A549 (cell line): Measurements from ENCODE around the gene AKAP6. TPM values are rescaled to one million over a fixed set of nuclear protein-coding genes. Genes with fewer than 3 reads are reported as not detected.

ENCODE experiments used
- ATAC-seq, 2 experiments: fragments of 200-7000 bp in 1 of 2; fragments of >200 bp in 1 of 2; cut with Nextera tagmentation in 1 of 2; cut with Tn5 transposase in 1 of 2; 3 replicates each; pipeline versions ENCODE4 v1.8.0 to v1.9.1; 2018 to 2020; ENCODE audit warnings: mild to moderate bottlenecking in 1 of 2, moderate library complexity in 1 of 2
- CTCF ChIA-PET: fragments of 300-600 bp; sonication (Branson Sonifier 250); formaldehyde crosslinking; extraction: SDS; loops from one replicate; lab custom pipeline; 2021; ENCODE audit warnings: antibody characterized with exemption, inconsistent platforms; lab: Yijun Ruan, JAX
- POLR2A ChIA-PET: fragments of 350-600 bp; formaldehyde crosslinking; extraction: SDS; loops from one replicate; lab custom pipeline; 2021; ENCODE audit warnings: antibody characterized with exemption, inconsistent platforms; lab: Yijun Ruan, JAX
- DNase-seq, 2 experiments: peaks; one replicate each; pipeline versions ENCODE4 v3.0.0 to v3.0.0-alpha.2; 2011 to 2016; ENCODE audit warnings: low read depth in 1 of 2, low spot score in 1 of 2
- FAIRE-seq: peaks from 2 replicates; lab custom pipeline; 2011; peaks lifted over from hg19 to GRCh38; lab: Jason Lieb, UNC
- H3K27ac ChIP-seq, 2 experiments: fragments of >200 bp; sonication (Bioruptor Twin); formaldehyde crosslinking; 3 replicates each; pipeline ENCODE4 v1.5.1; 2016 to 2017
- H3K4me1 ChIP-seq: fragments of >200 bp; sonication (Bioruptor Twin); formaldehyde crosslinking; 3 replicates; pipeline ENCODE4 v1.6.1; 2016
- H3K4me2 ChIP-seq: fragments of >200 bp; sonication (Bioruptor Twin); formaldehyde crosslinking; 3 replicates; pipeline ENCODE4 v1.6.1; 2016
- H3K4me3 ChIP-seq: fragments of >200 bp; sonication (Bioruptor Twin); formaldehyde crosslinking; 3 replicates; pipeline ENCODE4 v1.5.1; 2016
- H3K9me3 ChIP-seq: fragments of >200 bp; sonication (Bioruptor Twin); formaldehyde crosslinking; 3 replicates; pipeline ENCODE4 v1.6.1; 2016
- CBX2 ChIP-seq: fragments of 200-600 bp; sonication (generic); IDR thresholded peaks from 2 replicates; pipeline ENCODE4 v1.6.1; 2016; ENCODE audit warnings: low read depth, mild to moderate bottlenecking, borderline replicate concordance
- EHMT2 ChIP-seq: fragments of 200-600 bp; sonication (generic); IDR thresholded peaks from 2 replicates; pipeline ENCODE4 v1.6.1; 2016; ENCODE audit warnings: antibody characterized with exemption, low read depth, mild to moderate bottlenecking, moderate library complexity
- FOSB ChIP-seq: fragments of 250-450 bp; sonication (Bioruptor Pico); IDR thresholded peaks from 2 replicates; pipeline ENCODE4 v1.5.0; 2020; ENCODE audit warnings: mild to moderate bottlenecking, moderate library complexity
- FOSL2 ChIP-seq, 2 experiments: fragments of 450-650 bp in 1 of 2; fragments of >200 bp in 1 of 2; sonication (Bioruptor Twin) in 1 of 2; formaldehyde crosslinking; IDR thresholded peaks; 2 replicates each; pipeline versions ENCODE4 v1.5.0 to v1.6.1; 2016 to 2020; ENCODE audit warnings: mild to moderate bottlenecking in 1 of 2, moderate library complexity in 1 of 2
- HEYL ChIP-seq: fragments of 250-450 bp; sonication (Bioruptor Pico); IDR thresholded peaks from 2 replicates; pipeline ENCODE4 v1.8.0; 2021; ENCODE audit warnings: mild to moderate bottlenecking, moderate library complexity
- HOXB5 ChIP-seq: fragments of 250-450 bp; sonication (Bioruptor Pico); IDR thresholded peaks from 2 replicates; pipeline ENCODE4 v1.5.0; 2020; ENCODE audit warnings: mild to moderate bottlenecking, moderate library complexity
- MYC ChIP-seq: IDR thresholded peaks from 2 replicates; pipeline ENCODE4 v1.6.1; 2012; ENCODE audit warnings: mild to moderate bottlenecking, inconsistent platforms, low read length, improper control_type of control experiment, borderline replicate concordance
- NFE2L2 ChIP-seq: fragments of 150-350 bp; conservative IDR thresholded peaks from 2 replicates; pipeline ENCODE4 v1.6.1; 2014; ENCODE audit warnings: low read length
- NPAS2 ChIP-seq: fragments of 250-450 bp; sonication (Bioruptor Pico); IDR thresholded peaks from 2 replicates; pipeline ENCODE4 v1.8.0; 2022; ENCODE audit warnings: mild to moderate bottlenecking, moderate library complexity, borderline replicate concordance
- PHF8 ChIP-seq: fragments of 200-600 bp; sonication (generic); IDR thresholded peaks from 2 replicates; pipeline ENCODE4 v1.6.1; 2016; ENCODE audit warnings: low read depth, mild to moderate bottlenecking, antibody characterized with exemption, moderate library complexity, borderline replicate concordance
- POLR2A ChIP-seq: IDR thresholded peaks from 2 replicates; pipeline ENCODE4 v1.6.1; 2012; ENCODE audit warnings: mild to moderate bottlenecking, low read length
- RARB ChIP-seq: fragments of 250-450 bp; sonication (Bioruptor Pico); IDR thresholded peaks from 2 replicates; pipeline ENCODE4 v1.8.0; 2021; ENCODE audit warnings: mild to moderate bottlenecking, moderate library complexity
- RCOR1 ChIP-seq: fragments of 150-350 bp; IDR thresholded peaks from 2 replicates; pipeline ENCODE4 v1.6.1; 2014; ENCODE audit warnings: antibody characterized with exemption, low read length, low read depth
- RNF2 ChIP-seq: fragments of 200-600 bp; sonication (generic); IDR thresholded peaks from 2 replicates; pipeline ENCODE4 v1.6.1; 2016; ENCODE audit warnings: low read depth, mild to moderate bottlenecking, antibody characterized with exemption, moderate library complexity, borderline replicate concordance
- SMC3 ChIP-seq: fragments of >200 bp; sonication (Bioruptor Twin); formaldehyde crosslinking; IDR thresholded peaks from 3 replicates; pipeline ENCODE4 v1.6.1; 2018; ENCODE audit warnings: inconsistent platforms
- TP53 ChIP-seq: fragments of 250-450 bp; sonication (Bioruptor Pico); IDR thresholded peaks from 2 replicates; pipeline ENCODE4 v1.5.0; 2021; ENCODE audit warnings: mild to moderate bottlenecking, moderate library complexity
- ZC3H11A ChIP-seq: fragments of 450-650 bp; IDR thresholded peaks from 2 replicates; pipeline ENCODE4 v1.6.1; 2014; ENCODE audit warnings: antibody characterized with exemption, mild to moderate bottlenecking
- WGBS: methylation state at CpG from one replicate; pipeline ENCODE4 v1.1.6; 2017; ENCODE audit errors: missing lambda C conversion rate; 5-methylcytosine and 5-hydroxymethylcytosine counted together
- polyA plus RNA-seq, 4 experiments: library from polyadenylated mRNA; depleted of rRNA in 3 of 4; stranded (reverse); fragments of >200 nt; fragmentation: RNase III in 1 of 4; extraction: RNeasy Plus Mini Kit Qiagen cat#74134 plus additional on column Dnase treatment in 1 of 4; gene quantifications; 2 replicates in 3 of 4; 3 replicates in 1 of 4; pipeline ENCODE4 v1.2.3, GENCODE V29; 2011 to 2017
- TF ChIP-seq, protein P1 (sequence below): fragments of 450-650 bp; IDR thresholded peaks from 2 replicates; pipeline ENCODE4 v1.6.1; 2014; ENCODE audit warnings: antibody characterized with exemption
- TF ChIP-seq, protein P2 (sequence below): fragments of 200-600 bp; sonication (generic); IDR thresholded peaks from 2 replicates; pipeline ENCODE4 v1.6.1; 2016; ENCODE audit warnings: antibody characterized with exemption, mild to moderate bottlenecking, moderate library complexity
- TF ChIP-seq, protein P3 (sequence below): IDR thresholded peaks from 2 replicates; pipeline ENCODE4 v1.6.1; 2012

Gene AKAP6
- polyA plus RNA-seq, 2 of the 4 experiments (the other 2 are of a cell fraction) = 0.27 to 1.9 TPM

DNA sequence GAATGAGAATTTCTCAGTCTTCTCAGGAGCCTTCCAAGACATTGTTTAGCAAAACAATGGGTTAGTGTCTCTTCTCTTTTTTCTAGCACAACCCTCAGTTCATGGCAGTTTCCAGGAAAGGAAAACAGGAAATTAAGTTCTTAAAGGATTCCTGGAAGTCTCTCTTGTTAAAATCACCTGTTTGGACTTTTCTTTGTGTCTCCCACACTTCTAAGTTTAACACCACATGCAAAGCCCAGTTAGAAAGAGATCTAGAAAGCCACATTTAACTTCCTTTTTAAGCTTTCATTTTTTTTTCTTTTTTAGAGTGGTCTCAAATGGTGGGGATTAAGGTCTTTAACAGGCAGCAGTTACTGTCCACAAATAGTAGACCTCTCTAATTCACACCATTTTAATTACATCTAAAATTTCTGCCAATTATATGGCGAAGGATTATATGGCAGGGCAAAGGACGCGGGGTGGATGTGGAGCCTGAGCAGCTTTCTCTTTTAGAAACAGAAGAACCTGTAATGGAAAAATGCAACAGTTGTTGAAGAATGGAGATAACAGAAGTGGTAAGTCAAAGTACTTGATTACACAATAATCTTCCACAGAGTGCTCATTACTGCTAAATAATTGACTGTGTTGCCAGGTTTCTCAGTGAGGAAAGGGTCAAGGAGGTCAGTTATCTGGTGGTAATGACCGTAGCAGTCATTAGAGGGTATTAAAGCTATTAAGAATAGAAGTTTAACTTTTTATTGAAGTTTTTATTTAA lies 298.6 kb downstream of the AKAP6 start:
- no peak for TF ChIP-seq HEYL
- TF ChIP-seq SMC3 = no peak
- TF ChIP-seq RARB (CRISPR knock-in tag) = no peak
- no peak overlapping the region for H3K4me2 ChIP-seq
- no peaks in the 10 kb centered on the region for H3K9me3 ChIP-seq
- no peak for FAIRE-seq
- no peak for ATAC-seq
- no peak for DNase-seq
- no peaks in the 10 kb centered on the region for H3K4me1 ChIP-seq
- H3K27ac ChIP-seq = no peak overlapping the region
- CTCF ChIA-PET = interaction anchor here (0.7 kb wide), 1 partner anchor 18 kb away, joined by 3 read pairs; no protein-coding TSS in a partner anchor
- POLR2A ChIA-PET = no interaction called here
- no peak overlapping the region for H3K4me3 ChIP-seq
- 76% methylated on average over 4 of the region's 4 CpGs for WGBS

DNA sequence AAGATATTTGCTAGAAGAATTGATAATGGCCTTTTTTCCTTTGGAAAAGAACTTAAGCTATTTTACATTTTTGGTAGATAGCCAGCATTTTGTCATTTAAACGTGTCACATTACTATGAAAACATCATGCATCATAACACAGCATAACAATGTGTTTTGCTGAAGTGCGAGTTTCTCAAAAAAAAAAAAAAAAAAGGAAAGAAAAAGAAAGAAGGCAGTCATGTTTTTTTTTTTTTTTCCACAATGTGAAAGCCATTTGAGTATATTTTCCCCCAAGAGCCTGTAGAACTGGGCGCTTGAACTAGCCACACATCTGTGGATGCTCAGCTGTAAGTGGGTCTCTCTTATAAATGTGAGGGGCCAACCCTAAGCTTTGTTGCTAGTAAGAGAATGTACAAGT lies 300.1 kb downstream of the AKAP6 start:
- no peak overlapping the region for H3K4me3 ChIP-seq
- 49% methylated on average over 3 of the region's 3 CpGs for WGBS
- no peak for DNase-seq
- ChIA-PET CTCF (no interaction called here), POLR2A (no interaction called here)
- no peak for ATAC-seq
- TF ChIP-seq POLR2A (no peak), RARB (CRISPR knock-in tag) (no peak), FOSL2 (IDR thresholded peaks at IDR 0.05) (no peak), FOSL2 (CRISPR knock-in tag; IDR thresholded peaks at IDR 0.05) (no peak), ZC3H11A (no peak), PHF8 (no peak), NPAS2 (CRISPR knock-in tag) (no peak), TP53 (CRISPR knock-in tag) (no peak), RNF2 (no peak)
- TF ChIP-seq, protein P1, sequence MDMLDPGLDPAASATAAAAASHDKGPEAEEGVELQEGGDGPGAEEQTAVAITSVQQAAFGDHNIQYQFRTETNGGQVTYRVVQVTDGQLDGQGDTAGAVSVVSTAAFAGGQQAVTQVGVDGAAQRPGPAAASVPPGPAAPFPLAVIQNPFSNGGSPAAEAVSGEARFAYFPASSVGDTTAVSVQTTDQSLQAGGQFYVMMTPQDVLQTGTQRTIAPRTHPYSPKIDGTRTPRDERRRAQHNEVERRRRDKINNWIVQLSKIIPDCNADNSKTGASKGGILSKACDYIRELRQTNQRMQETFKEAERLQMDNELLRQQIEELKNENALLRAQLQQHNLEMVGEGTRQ = no peak
- FAIRE-seq = no peak
- no peaks in the 10 kb centered on the region for H3K4me1 ChIP-seq
- no peaks in the 10 kb centered on the region for H3K9me3 ChIP-seq
- H3K4me2 ChIP-seq = no peak overlapping the region
- no peak overlapping the region for H3K27ac ChIP-seq

DNA sequence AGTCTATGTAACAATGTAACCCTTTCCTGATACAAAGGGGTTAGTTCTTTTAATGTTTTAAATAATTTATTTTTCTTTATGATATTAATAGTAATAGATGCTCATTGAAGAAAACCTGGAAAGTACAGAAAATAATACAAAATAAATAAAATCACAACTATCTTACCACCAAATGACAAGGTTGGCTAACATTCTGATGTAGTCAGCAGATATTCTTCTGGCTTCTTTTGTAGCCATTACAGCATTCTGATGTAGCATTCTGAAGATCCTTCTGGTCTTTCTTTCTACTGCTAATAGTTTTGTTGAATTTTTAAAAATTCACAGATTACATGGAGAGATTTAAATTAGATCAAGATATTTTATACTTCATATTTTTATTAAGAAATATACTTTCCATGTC lies 301.6 kb downstream of the AKAP6 start:
- Histone ChIP-seq H3K4me1 (no peaks in the 10 kb centered on the region), H3K4me2 (no peak overlapping the region), H3K27ac (no peak overlapping the region), H3K4me3 (no peak overlapping the region), H3K9me3 (no peaks in the 10 kb centered on the region)
- FAIRE-seq (no peak), ATAC-seq (no peak), DNase-seq (no peak)
- ChIA-PET CTCF (no interaction called here), POLR2A (no interaction called here)
- no peak for TF ChIP-seq FOSB (CRISPR knock-in tag)
- no peak for TF ChIP-seq MYC
- TF ChIP-seq RNF2 = no peak
- TF ChIP-seq CBX2 = no peak
- TF ChIP-seq HOXB5 (CRISPR knock-in tag) = no peak
- TF ChIP-seq, protein P1 = no peak
- TF ChIP-seq, protein P2, sequence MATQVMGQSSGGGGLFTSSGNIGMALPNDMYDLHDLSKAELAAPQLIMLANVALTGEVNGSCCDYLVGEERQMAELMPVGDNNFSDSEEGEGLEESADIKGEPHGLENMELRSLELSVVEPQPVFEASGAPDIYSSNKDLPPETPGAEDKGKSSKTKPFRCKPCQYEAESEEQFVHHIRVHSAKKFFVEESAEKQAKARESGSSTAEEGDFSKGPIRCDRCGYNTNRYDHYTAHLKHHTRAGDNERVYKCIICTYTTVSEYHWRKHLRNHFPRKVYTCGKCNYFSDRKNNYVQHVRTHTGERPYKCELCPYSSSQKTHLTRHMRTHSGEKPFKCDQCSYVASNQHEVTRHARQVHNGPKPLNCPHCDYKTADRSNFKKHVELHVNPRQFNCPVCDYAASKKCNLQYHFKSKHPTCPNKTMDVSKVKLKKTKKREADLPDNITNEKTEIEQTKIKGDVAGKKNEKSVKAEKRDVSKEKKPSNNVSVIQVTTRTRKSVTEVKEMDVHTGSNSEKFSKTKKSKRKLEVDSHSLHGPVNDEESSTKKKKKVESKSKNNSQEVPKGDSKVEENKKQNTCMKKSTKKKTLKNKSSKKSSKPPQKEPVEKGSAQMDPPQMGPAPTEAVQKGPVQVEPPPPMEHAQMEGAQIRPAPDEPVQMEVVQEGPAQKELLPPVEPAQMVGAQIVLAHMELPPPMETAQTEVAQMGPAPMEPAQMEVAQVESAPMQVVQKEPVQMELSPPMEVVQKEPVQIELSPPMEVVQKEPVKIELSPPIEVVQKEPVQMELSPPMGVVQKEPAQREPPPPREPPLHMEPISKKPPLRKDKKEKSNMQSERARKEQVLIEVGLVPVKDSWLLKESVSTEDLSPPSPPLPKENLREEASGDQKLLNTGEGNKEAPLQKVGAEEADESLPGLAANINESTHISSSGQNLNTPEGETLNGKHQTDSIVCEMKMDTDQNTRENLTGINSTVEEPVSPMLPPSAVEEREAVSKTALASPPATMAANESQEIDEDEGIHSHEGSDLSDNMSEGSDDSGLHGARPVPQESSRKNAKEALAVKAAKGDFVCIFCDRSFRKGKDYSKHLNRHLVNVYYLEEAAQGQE = no peak
- no peak for TF ChIP-seq EHMT2
- TF ChIP-seq NFE2L2 = no peak
- TF ChIP-seq, protein P3, sequence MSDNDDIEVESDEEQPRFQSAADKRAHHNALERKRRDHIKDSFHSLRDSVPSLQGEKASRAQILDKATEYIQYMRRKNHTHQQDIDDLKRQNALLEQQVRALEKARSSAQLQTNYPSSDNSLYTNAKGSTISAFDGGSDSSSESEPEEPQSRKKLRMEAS = no peak
- TF ChIP-seq RCOR1 = no peak
